H1 (cell line): ENCODE measurements around the gene ESYT2.

ENCODE experiments used
- ASH2L ChIP-seq: fragments of 200-600, 300-600 bp; sonication (generic); IDR thresholded peaks from one replicate; pipeline ENCODE4 v1.7.1; 2017; ENCODE audit warnings: low read length
- CTCF ChIP-seq, 3 experiments: IDR thresholded peaks; 1 replicate in 2 of 3; 2 replicates in 1 of 3; pipeline versions ENCODE4 v1.5.1 to v1.6.1; 2011; ENCODE audit warnings: low read length in 3 of 3, mild to moderate bottlenecking in 3 of 3, inconsistent platforms in 2 of 3, low read depth in 1 of 3, moderate library complexity in 1 of 3; ENCODE audit not compliant: insufficient read depth in 1 of 3; ENCODE audit errors: control extremely low read depth in 1 of 3
- EP300 ChIP-seq, 2 experiments: IDR thresholded peaks; 1 replicate in 1 of 2; 2 replicates in 1 of 2; pipeline ENCODE4 v1.6.1; 2011 to 2012; ENCODE audit warnings: low read depth in 2 of 2, low read length in 2 of 2, mild to moderate bottlenecking in 2 of 2, borderline replicate concordance in 1 of 2, inconsistent platforms in 1 of 2, moderate library complexity in 1 of 2
- EZH2 ChIP-seq: fragments of 200-600 bp; sonication (generic); IDR thresholded peaks from 2 replicates; pipeline ENCODE4 v1.7.1; 2012; ENCODE audit warnings: low read depth, mild to moderate bottlenecking, moderate library complexity, low read length, inconsistent platforms; ENCODE audit not compliant: severe bottlenecking
- KDM1A ChIP-seq: fragments of 200-600, 300-600 bp; sonication (generic); IDR thresholded peaks from 2 replicates; pipeline ENCODE4 v1.7.1; 2016; ENCODE audit warnings: mild to moderate bottlenecking, low read length, borderline replicate concordance
- MAX ChIP-seq: IDR thresholded peaks from 2 replicates; pipeline ENCODE4 v1.6.1; 2012; ENCODE audit warnings: inconsistent platforms
- POLR2A ChIP-seq, 2 experiments: IDR thresholded peaks; 1 replicate in 1 of 2; 2 replicates in 1 of 2; pipeline ENCODE4 v1.6.1; 2011; ENCODE audit warnings: low read depth in 2 of 2, low read length in 2 of 2, mild to moderate bottlenecking in 2 of 2; ENCODE audit errors: control extremely low read depth in 1 of 2
- SAP30 ChIP-seq: fragments of 300-600 bp; sonication (generic); IDR thresholded peaks from 2 replicates; pipeline ENCODE4 v1.7.1; 2012; ENCODE audit warnings: low read length, moderate library complexity, mild to moderate bottlenecking, inconsistent platforms; ENCODE audit not compliant: insufficient read depth, insufficient replicate concordance
- TAF7 ChIP-seq: optimal IDR thresholded peaks from 2 replicates; pipeline ENCODE3; 2011; ENCODE audit warnings: low read depth, mild to moderate bottlenecking, inconsistent platforms, low read length, moderate library complexity, borderline replicate concordance
- USF2 ChIP-seq: IDR thresholded peaks from 2 replicates; pipeline ENCODE4 v1.6.1; 2011; ENCODE audit warnings: low read length, improper control_type of control experiment

- TF ChIP-seq POLR2A (IDR thresholded peaks at IDR 0.05; ENCODE audit: control extremely low read depth in 1 of 2, low read depth in 2 of 2, low read length in 2 of 2) (no peak), CTCF (IDR thresholded peaks at IDR 0.05; ENCODE audit: control extremely low read depth in 1 of 3, insufficient read depth in 1 of 3, low read depth in 1 of 3, low read length in 3 of 3) (peak; percentile 39 to 59 (median 59)), SAP30 (no peak), TAF7 (no peak), USF2 (no peak), KDM1A (no peak), EZH2 (no peak), ASH2L (no peak), EP300 (IDR thresholded peaks at IDR 0.05; ENCODE audit: borderline replicate concordance in 1 of 2, low read depth in 2 of 2, low read length in 2 of 2) (no peak), MAX (no peak)
Measured at GRCh38 chr7:158760936-158761335, 68.4 kb downstream of the ESYT2 start.
